ENCODE results near the gene DIPK1A.

The DIPK1A gene

GRCh38 chr1:92961131-92961895 lies at the start of gene DIPK1A:
TSS of gene DIPK1A (minus strand) at chr1:92961462. CDS start at chr1:92961429, 33 bp downstream.
- peak; percentile 82 for DNase-seq (ENCODE audit: low spot score)

DNA sequence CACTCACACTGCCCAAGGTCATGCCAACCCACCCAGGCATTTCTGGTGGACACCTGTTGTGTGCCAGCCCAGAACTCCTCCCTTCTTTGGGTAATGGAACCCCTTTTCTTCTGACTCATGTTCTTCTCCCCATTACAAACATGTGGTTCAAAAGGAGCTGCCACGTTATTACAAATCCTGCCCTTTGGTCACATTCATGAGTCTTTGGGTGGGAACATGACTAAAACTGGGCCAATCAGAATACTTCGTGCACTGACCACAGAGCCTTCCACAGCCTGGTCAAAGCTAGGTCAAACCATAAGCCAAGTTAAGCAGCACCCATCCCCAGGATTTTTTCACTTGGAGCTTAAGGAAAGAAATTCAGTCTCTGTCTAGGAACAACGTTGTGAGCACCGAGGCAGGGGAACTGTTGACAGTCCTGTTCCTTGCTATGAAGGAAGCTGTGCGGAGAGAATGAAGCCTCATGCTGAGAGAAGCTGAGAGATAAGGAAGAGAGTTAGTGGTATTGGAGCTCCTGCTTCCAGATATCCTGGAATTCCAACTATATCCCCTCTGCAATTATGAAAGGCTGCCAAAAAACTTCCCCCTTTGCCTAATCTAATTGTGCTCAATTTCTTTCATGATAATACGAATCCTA lies 46.8 kb upstream of the DIPK1A start:
- no peak for DNase-seq (ENCODE audit: low spot score)

DNA sequence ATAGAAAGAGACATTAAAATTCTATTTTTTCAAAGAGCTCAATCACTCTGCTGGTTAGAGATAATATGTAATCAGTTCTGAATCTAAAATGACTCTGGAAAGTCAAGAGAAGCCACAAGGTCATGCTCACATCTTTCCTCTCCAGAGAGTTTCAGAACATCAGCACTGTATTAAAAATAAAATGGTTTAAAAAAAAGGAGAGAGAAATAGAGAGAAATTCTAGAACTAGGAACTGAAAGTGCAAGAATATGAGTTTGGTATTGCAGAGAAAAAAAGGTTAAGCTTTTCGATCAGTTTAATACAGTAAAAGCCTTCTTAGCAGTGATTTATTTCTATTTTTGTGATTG lies 44.0 kb upstream of the DIPK1A start:
- no peak for DNase-seq (ENCODE audit: low spot score)

GRCh38 chr1:93004566-93005251 lies 43.4 kb upstream of the DIPK1A start:
- no peak for DNase-seq (ENCODE audit: low spot score)

GRCh38 chr1:93003981-93004380 lies 42.7 kb upstream of the DIPK1A start:
- DNase-seq (ENCODE audit: low spot score), result no peak

DNA sequence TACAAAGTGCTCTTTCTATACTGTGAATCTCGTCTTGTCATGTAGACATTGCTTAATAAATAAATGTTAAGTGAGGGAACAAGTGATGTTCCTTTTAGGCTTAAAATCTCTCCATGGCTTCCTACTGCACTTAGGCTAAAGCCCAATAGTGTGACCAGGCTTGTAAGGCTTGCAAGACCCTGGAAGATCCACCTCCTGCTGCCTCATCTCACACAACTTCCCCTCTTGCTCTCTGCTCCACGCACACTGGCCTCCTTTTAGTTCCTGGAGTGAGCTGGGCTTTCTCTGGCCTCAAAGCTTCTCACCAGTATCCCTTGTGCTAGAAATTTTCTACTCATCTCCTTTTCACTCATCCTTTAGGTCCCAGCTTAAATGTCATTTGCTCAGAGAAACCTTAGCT lies 41.5 kb upstream of the DIPK1A start:
- no peak for DNase-seq (ENCODE audit: low spot score)

GRCh38 chr1:93001893-93002292 lies 40.6 kb upstream of the DIPK1A start:
- no peak for DNase-seq (ENCODE audit: low spot score)

DNA sequence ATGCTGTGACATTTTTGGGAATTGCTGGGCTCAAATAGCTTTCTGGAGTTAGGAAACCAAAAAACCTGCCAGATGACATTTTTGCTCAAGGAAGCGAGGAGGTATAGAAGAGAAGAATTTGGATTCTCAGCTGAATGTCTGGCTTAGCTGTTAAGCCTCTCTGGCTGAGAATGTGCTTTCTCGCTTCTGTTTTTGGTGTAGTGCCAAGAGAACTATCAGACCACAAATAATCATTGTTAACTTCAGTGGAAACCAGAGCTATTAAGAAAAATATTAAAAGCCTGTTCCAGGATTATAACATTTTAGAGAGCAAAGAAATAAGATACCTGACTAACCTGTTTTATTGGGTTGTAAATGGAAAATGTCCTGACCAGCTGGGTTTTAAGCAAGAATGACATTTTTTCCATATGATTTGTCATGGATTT lies 39.5 kb upstream of the DIPK1A start:
- DNase-seq (ENCODE audit: low spot score), result peak; percentile 45

- no peak for DNase-seq (ENCODE audit: low spot score)
Observed at GRCh38 chr1:93000291-93000690, 39.0 kb upstream of the DIPK1A start.

- no peak for DNase-seq (ENCODE audit: low spot score)
Observed at GRCh38 chr1:92998821-92999220, 37.6 kb upstream of the DIPK1A start.

GRCh38 chr1:92995441-92996430 lies 34.5 kb upstream of the DIPK1A start:
- DNase-seq (ENCODE audit: low spot score), result no peak

DNA sequence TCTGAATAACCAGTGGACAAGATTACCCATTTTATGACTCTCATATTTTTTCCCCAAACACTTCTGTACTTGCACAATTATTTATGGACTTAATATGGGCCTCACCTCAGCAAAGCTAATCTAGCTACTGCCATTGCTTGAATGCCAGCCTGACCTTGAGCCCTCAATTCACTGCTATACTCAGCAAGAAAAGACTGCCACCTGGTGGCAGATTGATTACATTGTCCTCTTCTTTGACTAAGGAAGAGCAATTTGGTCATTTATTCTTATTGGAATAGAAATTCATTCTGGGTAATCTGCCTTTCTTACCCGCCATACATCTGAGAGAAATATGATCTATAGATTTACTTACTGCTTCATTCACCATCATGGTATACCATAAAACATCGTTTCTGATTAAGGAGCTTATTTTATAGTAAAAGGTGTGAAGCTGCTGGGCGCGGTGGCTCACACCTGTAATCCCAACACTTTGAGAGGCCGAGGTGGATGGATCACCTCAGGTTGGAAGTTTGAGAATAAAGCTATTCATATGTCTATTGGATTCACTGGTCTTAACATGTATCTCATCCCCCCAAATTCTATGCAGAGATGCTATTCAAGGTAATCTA lies 32.9 kb upstream of the DIPK1A start:
- DNase-seq (ENCODE audit: low spot score), result peak; percentile 91

- DNase-seq (ENCODE audit: low spot score), result no peak
Observed at GRCh38 chr1:92993581-92993980, 32.3 kb upstream of the DIPK1A start.

GRCh38 chr1:92992877-92993276 lies 31.6 kb upstream of the DIPK1A start:
- DNase-seq (ENCODE audit: low spot score), result no peak

GRCh38 chr1:92992054-92992453 lies 30.8 kb upstream of the DIPK1A start:
- DNase-seq (ENCODE audit: low spot score), result no peak

GRCh38 chr1:92990828-92991227 lies 29.6 kb upstream of the DIPK1A start:
- DNase-seq (ENCODE audit: low spot score), result no peak

DNA sequence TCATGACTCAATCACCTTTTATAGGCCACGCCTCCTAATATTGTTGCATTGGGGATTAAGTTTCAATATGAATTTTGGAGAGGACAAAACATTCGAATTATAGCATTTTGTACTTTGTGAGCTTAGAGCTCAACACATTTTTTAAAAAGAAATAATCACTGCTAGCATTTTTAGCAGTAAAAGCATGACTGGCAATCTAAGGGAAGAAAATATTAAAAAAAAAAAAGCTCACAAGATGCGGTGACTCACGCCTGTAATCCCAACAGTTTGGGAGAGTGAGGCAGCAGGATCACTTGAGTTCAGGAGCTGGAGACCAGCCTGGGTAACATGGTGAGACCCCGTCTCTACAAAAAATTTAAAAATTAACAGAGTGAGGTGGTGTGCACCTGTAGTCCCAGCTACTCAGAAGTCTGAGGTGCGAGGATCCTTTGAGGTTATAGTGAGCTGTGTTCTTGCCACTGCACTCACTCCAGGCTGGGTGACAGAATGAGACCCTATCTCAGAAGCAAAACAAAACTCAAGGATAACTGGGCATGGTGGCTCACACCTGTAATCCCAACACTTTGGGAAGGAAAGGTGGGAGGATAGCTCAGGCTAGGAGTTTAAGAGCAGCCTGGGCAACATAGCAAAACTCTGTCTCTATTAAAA lies 28.8 kb upstream of the DIPK1A start:
- no peak for DNase-seq (ENCODE audit: low spot score)

- DNase-seq (ENCODE audit: low spot score), result no peak
Observed at GRCh38 chr1:92989253-92989652, 28.0 kb upstream of the DIPK1A start.

DNA sequence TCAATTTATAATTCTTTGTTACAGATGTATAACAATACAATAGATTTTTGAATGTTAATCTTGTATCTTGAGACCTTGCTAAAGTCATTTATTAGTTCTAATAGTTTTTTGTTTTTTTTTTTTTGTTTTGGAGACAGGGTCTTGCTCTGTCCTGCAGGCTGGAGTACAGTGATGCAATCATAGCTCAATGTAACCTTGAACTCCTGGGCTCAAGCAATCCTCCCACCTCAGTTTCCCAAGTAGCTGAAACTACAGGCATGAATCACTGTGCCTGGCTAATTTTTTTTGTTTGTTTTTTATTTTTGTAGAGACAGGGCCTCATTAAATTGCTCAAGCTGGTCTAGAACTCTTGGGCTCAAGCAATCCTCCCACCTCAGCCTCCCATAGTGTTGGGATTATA lies 26.2 kb upstream of the DIPK1A start:
- DNase-seq (ENCODE audit: low spot score), result no peak

DNA sequence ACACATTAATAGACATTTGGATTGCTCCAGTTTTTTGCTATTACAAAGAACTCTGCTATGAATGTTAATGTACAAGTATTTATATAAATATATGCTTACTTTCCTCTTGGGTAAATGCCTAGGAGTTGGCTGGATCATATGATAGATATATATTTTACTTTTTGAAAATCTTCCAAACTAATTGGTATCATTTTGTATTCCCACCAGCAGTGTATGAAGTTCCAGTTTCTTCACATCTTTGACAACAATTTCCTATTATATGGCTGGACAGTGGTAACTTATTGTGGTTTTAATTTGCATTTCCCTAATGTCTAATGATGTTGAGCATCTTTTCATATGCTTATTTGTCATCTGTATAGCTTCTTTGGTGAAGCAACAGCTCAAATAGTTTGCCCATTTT lies 23.8 kb upstream of the DIPK1A start:
- DNase-seq (ENCODE audit: low spot score), result no peak

Measured in globus pallidus (tissue), 1 donor.